ENCODE measurements around the gene COTL1. TPM values are rescaled to one million over a fixed set of nuclear protein-coding genes. Genes with fewer than 3 reads are reported as not detected.

Gene COTL1
- total and polyA plus RNA-seq, 2 of the 13 experiments (the other 11 are each of a cell fraction or from before 2014, with no cell fraction given) = 8.7 to 16.9 TPM

GRCh38 chr16:84607694-84608093 lies 10.2 kb downstream of the COTL1 start:
- TF ChIP-seq ZBTB38 (CRISPR knock-in tag; IDR thresholded peaks at IDR 0.05) (no peak), BCL6 (CRISPR knock-in tag; IDR thresholded peaks at IDR 0.05) (no peak), FIP1L1 (IDR thresholded peaks at IDR 0.05; ENCODE audit: borderline replicate concordance, insufficient read depth, low read depth, low read length) (no peak), ZMAT3 (CRISPR knock-in tag; conservative IDR thresholded peaks at IDR 0.05) (no peak)
- Histone ChIP-seq H3K36me3 (replicated peaks in 1 of 2; ENCODE audit: control insufficient read depth in 1 of 2, insufficient read depth in 2 of 2, low read length in 2 of 2) (no peaks in the 10 kb centered on the region), H4K20me1 (ENCODE audit: insufficient read depth, low read length) (no peaks in the 10 kb centered on the region), H3K27me3 (ENCODE audit: control insufficient read depth in 1 of 2, insufficient read depth in 2 of 2, low read length in 2 of 2) (no peaks in the 10 kb centered on the region), H3K9me3 (ENCODE audit: low read length) (0 out of 2 replicates have a peak, but pooled peaks cover 5% of the 10 kb centered on the region), H3K4me1 (ENCODE audit: insufficient read depth, low read length) (peaks cover 19% of the 10 kb centered on the region), H3K79me2 (ENCODE audit: insufficient read depth, low read length) (no peaks in the 10 kb centered on the region), H3K4me3 (replicated peaks in 1 of 3; ENCODE audit: insufficient read depth in 1 of 3, low read depth in 2 of 3, low read length in 3 of 3) (no peak overlapping the region), H2AFZ (ENCODE audit: low read length) (no peak overlapping the region), H3K4me2 (ENCODE audit: low read depth, low read length) (no peak overlapping the region), H3K27ac (ENCODE audit: extremely low read length, insufficient read depth, low read length) (no peak overlapping the region), H3K9ac (ENCODE audit: insufficient read depth, low read depth, low read length) (no peak overlapping the region)
- intact Hi-C loops (cut with micrococcal nuclease; ENCODE audit: unreplicated experiment) (no loop called here), in situ Hi-C loops (cut with HindIII; ENCODE audit: extremely low pct_ligation_motif_present, low pct_unique_long_range_greater_than_20kb) (no loop called here)
- no peak for ATAC-seq
- FAIRE-seq = no peak
- WGBS (ENCODE audit: low lambda C conversion rate) = 90% methylated on average over 7 of the region's 7 CpGs
- CTCF ChIA-PET (ENCODE audit: low intra/inter-chr PET ratio, low total read pairs) = no interaction called here
- POLR2A ChIA-PET = interaction anchor here (1.3 kb wide), 1 partner anchor 8 kb away, joined by 3 read pairs; no protein-coding TSS in a partner anchor
- no TSS peak for BruUV-seq (replicated peaks)
- DNase-seq (ENCODE audit: low spot score) = no peak

- ATAC-seq (no peak), DNase-seq (ENCODE audit: low spot score) (no peak), FAIRE-seq (no peak)
- no peaks in the 10 kb centered on the region for H3K36me3 ChIP-seq (replicated peaks in 1 of 2; ENCODE audit: control insufficient read depth in 1 of 2, insufficient read depth in 2 of 2, low read length in 2 of 2)
- in situ Hi-C loops (cut with HindIII; ENCODE audit: extremely low pct_ligation_motif_present, low pct_unique_long_range_greater_than_20kb) = no loop called here
- no peak overlapping the region for H3K9ac ChIP-seq (ENCODE audit: insufficient read depth, low read depth, low read length)
- 0 out of 2 replicates have a peak, but pooled peaks cover 5% of the 10 kb centered on the region for H3K9me3 ChIP-seq (ENCODE audit: low read length)
- intact Hi-C loops (cut with micrococcal nuclease; ENCODE audit: unreplicated experiment) = no loop called here
- H3K4me2 ChIP-seq (ENCODE audit: low read depth, low read length) = no peak overlapping the region
- H3K4me3 ChIP-seq (replicated peaks in 1 of 3; ENCODE audit: insufficient read depth in 1 of 3, low read depth in 2 of 3, low read length in 3 of 3) = no peak overlapping the region
- H3K27me3 ChIP-seq (ENCODE audit: control insufficient read depth in 1 of 2, insufficient read depth in 2 of 2, low read length in 2 of 2) = no peaks in the 10 kb centered on the region
- H3K27ac ChIP-seq (ENCODE audit: extremely low read length, insufficient read depth, low read length) = no peak overlapping the region
- no TSS peak for BruUV-seq (replicated peaks)
- TF ChIP-seq, protein P1, sequence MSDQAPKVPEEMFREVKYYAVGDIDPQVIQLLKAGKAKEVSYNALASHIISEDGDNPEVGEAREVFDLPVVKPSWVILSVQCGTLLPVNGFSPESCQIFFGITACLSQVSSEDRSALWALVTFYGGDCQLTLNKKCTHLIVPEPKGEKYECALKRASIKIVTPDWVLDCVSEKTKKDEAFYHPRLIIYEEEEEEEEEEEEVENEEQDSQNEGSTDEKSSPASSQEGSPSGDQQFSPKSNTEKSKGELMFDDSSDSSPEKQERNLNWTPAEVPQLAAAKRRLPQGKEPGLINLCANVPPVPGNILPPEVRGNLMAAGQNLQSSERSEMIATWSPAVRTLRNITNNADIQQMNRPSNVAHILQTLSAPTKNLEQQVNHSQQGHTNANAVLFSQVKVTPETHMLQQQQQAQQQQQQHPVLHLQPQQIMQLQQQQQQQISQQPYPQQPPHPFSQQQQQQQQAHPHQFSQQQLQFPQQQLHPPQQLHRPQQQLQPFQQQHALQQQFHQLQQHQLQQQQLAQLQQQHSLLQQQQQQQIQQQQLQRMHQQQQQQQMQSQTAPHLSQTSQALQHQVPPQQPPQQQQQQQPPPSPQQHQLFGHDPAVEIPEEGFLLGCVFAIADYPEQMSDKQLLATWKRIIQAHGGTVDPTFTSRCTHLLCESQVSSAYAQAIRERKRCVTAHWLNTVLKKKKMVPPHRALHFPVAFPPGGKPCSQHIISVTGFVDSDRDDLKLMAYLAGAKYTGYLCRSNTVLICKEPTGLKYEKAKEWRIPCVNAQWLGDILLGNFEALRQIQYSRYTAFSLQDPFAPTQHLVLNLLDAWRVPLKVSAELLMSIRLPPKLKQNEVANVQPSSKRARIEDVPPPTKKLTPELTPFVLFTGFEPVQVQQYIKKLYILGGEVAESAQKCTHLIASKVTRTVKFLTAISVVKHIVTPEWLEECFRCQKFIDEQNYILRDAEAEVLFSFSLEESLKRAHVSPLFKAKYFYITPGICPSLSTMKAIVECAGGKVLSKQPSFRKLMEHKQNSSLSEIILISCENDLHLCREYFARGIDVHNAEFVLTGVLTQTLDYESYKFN (CRISPR knock-in tag; conservative IDR thresholded peaks at IDR 0.05) = no peak
- no peak for TF ChIP-seq NFATC3 (CRISPR knock-in tag; IDR thresholded peaks at IDR 0.05)
- no peak for TF ChIP-seq FOXJ3 (CRISPR knock-in tag; IDR thresholded peaks at IDR 0.05; ENCODE audit: borderline replicate concordance)
- ChIA-PET CTCF (ENCODE audit: low intra/inter-chr PET ratio, low total read pairs) (no interaction called here), POLR2A (no interaction called here)
- H2AFZ ChIP-seq (ENCODE audit: low read length) = no peak overlapping the region
- no peaks in the 10 kb centered on the region for H4K20me1 ChIP-seq (ENCODE audit: insufficient read depth, low read length)
- H3K4me1 ChIP-seq (ENCODE audit: insufficient read depth, low read length) = peaks cover 19% of the 10 kb centered on the region
- 93% methylated on average over 13 of the region's 13 CpGs for WGBS (ENCODE audit: low lambda C conversion rate)
- no peaks in the 10 kb centered on the region for H3K79me2 ChIP-seq (ENCODE audit: insufficient read depth, low read length)
Measured at GRCh38 chr16:84607061-84607460, 10.8 kb downstream of the COTL1 start.
